ENCODE measurements around the gene GAS7. TPM values are rescaled to one million over a fixed set of nuclear protein-coding genes. Genes with fewer than 3 reads are reported as not detected.
A peak's percentile ranks its signal among the peaks of the same experiment; 100 is the strongest.

GAS7 gene
- total RNA-seq, 1 donor from 2014 or later, result 78.0 TPM

DNA sequence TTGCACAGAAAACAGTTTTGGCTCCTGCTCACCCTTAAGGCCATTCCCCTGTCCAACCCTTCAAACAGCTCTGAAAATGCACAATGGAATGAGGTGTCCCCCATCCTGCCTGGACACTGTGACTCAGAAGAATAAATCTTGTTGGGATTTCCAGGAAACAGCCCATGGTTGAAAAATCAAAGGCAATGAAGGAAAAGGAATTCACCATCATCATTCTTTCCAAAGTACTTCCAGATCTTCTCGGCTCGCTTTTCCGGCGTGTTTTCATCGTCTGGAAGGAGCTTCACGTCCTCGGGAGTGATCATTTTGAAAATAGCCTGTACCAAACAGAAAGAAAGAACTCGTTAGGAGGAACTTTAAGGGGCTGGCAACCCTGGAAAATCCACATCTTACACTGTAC, 297.6 kb downstream of the GAS7 start:
- DNase-seq (ENCODE audit: low spot score in 2 of 2), result no peak
- Histone ChIP-seq H3K27ac (peak overlapping the region in 1 of 2 donors; percentile 34), H3K4me1 (no peaks in the 10 kb centered on the region), H3K27me3 (no peaks in the 10 kb centered on the region), H3K9me3 (no peaks in the 10 kb centered on the region), H3K4me3 (no peak overlapping the region), H3K36me3 (no peaks in the 10 kb centered on the region)
- TF ChIP-seq, protein P1, sequence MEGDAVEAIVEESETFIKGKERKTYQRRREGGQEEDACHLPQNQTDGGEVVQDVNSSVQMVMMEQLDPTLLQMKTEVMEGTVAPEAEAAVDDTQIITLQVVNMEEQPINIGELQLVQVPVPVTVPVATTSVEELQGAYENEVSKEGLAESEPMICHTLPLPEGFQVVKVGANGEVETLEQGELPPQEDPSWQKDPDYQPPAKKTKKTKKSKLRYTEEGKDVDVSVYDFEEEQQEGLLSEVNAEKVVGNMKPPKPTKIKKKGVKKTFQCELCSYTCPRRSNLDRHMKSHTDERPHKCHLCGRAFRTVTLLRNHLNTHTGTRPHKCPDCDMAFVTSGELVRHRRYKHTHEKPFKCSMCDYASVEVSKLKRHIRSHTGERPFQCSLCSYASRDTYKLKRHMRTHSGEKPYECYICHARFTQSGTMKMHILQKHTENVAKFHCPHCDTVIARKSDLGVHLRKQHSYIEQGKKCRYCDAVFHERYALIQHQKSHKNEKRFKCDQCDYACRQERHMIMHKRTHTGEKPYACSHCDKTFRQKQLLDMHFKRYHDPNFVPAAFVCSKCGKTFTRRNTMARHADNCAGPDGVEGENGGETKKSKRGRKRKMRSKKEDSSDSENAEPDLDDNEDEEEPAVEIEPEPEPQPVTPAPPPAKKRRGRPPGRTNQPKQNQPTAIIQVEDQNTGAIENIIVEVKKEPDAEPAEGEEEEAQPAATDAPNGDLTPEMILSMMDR (IDR thresholded peaks at IDR 0.05), result no peak
- intact Hi-C loops (cut with DNase I), result no loop called here

DNA sequence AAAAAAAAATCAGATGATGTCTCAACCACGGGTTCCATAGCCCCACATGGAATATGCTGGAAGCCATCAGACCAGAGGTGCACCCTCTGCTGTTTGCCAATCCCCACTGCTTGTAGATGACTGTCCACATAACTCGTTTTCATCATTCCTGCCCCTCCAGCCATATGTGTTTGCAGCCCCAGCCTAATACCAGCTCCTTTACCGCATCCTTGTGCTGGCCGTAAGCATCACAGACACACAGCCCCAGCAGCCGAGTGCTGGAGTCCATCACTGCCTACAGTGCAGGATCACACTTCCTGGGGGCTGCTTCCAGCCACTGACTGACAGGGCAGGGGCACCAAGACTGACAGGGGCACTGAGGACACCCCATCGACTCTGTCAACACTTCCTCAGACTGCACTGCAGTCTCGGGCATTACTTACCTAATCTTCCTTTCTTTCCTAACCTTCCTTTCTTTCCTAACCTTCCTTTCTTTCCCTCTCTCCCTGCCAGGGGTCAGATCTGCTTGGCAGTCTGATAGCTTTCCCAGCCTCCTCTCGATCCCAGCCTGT, 298.3 kb downstream of the GAS7 start:
- peak overlapping the region in 1 of 2 donors; percentile 18 for H3K27ac ChIP-seq
- no peaks in the 10 kb centered on the region for H3K4me1 ChIP-seq
- H3K27me3 ChIP-seq, result no peaks in the 10 kb centered on the region
- H3K9me3 ChIP-seq, result no peaks in the 10 kb centered on the region
- intact Hi-C loops (cut with DNase I), result no loop called here
- TF ChIP-seq, protein P1 (IDR thresholded peaks at IDR 0.05), result no peak
- no peak overlapping the region for H3K4me3 ChIP-seq
- no peak for DNase-seq (ENCODE audit: low spot score in 2 of 2)
- no peaks in the 10 kb centered on the region for H3K36me3 ChIP-seq

DNA sequence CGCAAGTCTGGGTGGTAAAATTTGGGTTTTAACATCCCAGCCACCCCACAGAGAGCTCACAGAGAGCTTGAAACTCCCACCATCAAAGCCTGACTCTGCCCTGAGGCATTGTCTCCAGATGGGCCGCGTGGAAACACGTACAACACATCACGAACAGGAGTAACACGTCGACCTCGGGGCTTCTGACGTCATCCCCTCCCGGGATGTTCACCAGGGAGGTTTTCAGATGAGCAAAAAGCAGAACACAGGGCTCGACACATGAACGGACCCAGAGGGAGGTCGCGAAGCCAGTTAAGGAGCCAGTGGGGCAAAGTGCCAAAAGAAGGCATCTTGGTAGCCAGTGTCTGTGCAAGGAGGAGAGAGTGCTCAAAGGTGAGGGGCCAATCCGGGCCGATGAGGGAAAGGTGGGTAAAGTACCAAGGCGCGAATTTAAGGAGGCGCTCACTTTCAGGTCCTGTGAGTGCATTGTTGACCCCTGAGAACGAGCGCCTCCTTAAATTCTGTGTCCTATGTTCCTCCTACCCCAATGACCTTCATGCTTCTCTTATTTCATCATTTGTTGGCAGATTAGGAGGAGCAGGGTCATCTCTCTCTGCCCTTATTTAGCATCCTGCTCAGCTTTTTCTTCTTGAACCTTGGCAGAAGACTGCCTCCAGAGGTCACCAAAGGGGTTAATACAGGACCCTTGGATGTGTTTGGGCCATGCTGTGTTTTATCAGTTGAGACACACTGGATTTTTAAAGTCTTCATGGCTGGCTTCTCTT, 298.9 kb downstream of the GAS7 start:
- no peaks in the 10 kb centered on the region for H3K36me3 ChIP-seq
- H3K9me3 ChIP-seq, result no peaks in the 10 kb centered on the region
- intact Hi-C loops (cut with DNase I), result no loop called here
- H3K4me1 ChIP-seq, result no peaks in the 10 kb centered on the region
- no peak overlapping the region for H3K27ac ChIP-seq
- no peak overlapping the region for H3K4me3 ChIP-seq
- no peak for DNase-seq (ENCODE audit: low spot score in 2 of 2)
- no peaks in the 10 kb centered on the region for H3K27me3 ChIP-seq
- TF ChIP-seq, protein P1 (IDR thresholded peaks at IDR 0.05), result no peak

- Histone ChIP-seq H3K27me3 (no peaks in the 10 kb centered on the region), H3K9me3 (no peaks in the 10 kb centered on the region), H3K27ac (no peak overlapping the region), H3K4me1 (no peaks in the 10 kb centered on the region), H3K4me3 (no peak overlapping the region), H3K36me3 (no peaks in the 10 kb centered on the region)
- TF ChIP-seq, protein P1 (IDR thresholded peaks at IDR 0.05), result no peak
- DNase-seq (ENCODE audit: low spot score in 2 of 2), result no peak
- intact Hi-C loops (cut with DNase I), result no loop called here
Observed at GRCh38 chr17:9898812-9899211, 299.6 kb downstream of the GAS7 start.

- Histone ChIP-seq H3K9me3 (no peaks in the 10 kb centered on the region), H3K27me3 (no peaks in the 10 kb centered on the region), H3K4me1 (no peaks in the 10 kb centered on the region), H3K4me3 (no peak overlapping the region), H3K27ac (no peak overlapping the region), H3K36me3 (no peaks in the 10 kb centered on the region)
- intact Hi-C loops (cut with DNase I), result no loop called here
- DNase-seq (ENCODE audit: low spot score in 2 of 2), result no peak
- TF ChIP-seq, protein P1 (IDR thresholded peaks at IDR 0.05), result no peak
Observed at GRCh38 chr17:9897372-9897968, 300.9 kb downstream of the GAS7 start.

Measured in ascending aorta (tissue), 2 donors.